Measurements from ENCODE around the gene ADORA1.

GRCh38 chr1:203187304-203187685 lies 59.8 kb downstream of the ADORA1 start:
- TF ChIP-seq, protein P1, sequence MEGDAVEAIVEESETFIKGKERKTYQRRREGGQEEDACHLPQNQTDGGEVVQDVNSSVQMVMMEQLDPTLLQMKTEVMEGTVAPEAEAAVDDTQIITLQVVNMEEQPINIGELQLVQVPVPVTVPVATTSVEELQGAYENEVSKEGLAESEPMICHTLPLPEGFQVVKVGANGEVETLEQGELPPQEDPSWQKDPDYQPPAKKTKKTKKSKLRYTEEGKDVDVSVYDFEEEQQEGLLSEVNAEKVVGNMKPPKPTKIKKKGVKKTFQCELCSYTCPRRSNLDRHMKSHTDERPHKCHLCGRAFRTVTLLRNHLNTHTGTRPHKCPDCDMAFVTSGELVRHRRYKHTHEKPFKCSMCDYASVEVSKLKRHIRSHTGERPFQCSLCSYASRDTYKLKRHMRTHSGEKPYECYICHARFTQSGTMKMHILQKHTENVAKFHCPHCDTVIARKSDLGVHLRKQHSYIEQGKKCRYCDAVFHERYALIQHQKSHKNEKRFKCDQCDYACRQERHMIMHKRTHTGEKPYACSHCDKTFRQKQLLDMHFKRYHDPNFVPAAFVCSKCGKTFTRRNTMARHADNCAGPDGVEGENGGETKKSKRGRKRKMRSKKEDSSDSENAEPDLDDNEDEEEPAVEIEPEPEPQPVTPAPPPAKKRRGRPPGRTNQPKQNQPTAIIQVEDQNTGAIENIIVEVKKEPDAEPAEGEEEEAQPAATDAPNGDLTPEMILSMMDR (IDR thresholded peaks at IDR 0.05; ENCODE audit: borderline replicate concordance, extremely low read depth, low read length, poor library complexity, severe bottlenecking) = no peak
- TF ChIP-seq EZH2 (IDR thresholded peaks at IDR 0.05; ENCODE audit: borderline replicate concordance, low read depth, low read length, severe bottlenecking) = no peak
